Activated naive CD4-positive, alpha-beta T cell treated with anti-CD3 and anti-CD28 coated beads, Interleukin-2, amount 10 ng/mL, durations not matched to agents 5 hours and 36 hours (primary cell): ENCODE results near the gene NABP1. TPM values are rescaled to one million over a fixed set of nuclear protein-coding genes. Genes with fewer than 3 reads are reported as not detected.

Experiments
- total RNA-seq, 2 experiments: library from RNA; stranded (reverse); gene quantifications; one replicate each; pipeline ENCODE4 v1.2.3, GENCODE V29; 2021

Gene NABP1, protein sequence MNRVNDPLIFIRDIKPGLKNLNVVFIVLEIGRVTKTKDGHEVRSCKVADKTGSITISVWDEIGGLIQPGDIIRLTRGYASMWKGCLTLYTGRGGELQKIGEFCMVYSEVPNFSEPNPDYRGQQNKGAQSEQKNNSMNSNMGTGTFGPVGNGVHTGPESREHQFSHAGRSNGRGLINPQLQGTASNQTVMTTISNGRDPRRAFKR
- 10 to 100 TPM; 46.9 to 52.2 TPM for total RNA-seq

DNA sequence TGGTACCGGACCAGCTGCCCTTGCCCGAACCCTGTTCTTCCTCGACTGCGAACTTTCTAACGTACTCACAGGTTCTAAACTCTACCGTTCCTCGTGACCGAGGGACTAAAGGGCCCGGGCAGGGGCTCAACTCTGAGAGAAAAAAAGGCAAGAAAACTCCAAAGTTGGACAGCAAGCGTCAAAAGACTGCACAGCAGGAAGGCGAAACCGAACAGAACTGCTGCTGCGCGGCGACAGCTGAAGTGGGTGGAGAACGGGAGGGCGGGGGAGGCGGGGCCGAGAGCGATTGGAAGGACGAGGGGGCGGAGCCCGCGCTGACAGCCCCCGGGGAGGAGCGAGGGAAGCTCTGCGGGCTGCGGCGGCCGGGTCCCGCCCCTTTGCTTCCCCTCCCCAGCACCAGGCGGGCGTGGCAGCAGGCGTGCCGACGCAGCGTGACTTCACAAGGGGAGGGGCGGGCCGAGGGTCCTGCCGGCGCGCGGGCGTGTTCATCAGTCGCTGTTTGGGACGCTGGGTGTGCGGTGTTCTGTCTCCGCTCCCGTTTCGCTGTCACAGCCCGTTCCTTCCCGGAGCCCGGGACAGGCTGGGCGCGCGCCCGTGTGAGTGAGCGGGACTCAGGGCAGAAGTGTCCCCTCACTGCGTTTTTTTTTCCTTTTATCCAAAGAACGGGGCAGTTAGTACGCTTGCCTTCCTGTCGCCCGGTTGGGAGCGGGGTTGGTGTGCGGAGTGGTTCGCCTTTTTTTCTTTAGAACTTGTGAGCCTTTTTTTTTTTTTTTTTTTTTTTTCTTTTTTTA lies at the start of gene NABP1:
Gene NABP1, plus strand, starts transcription at position 491 of the 791 bp plus-strand sequence. CDS start 479 bp downstream, outside the sequence.

Other genes with a start within 250 kb of the NABP1 start
- not detected for gene CAVIN2, start 169.0 kb downstream of the NABP1 start, total RNA-seq